NCI-H345 treated with DMSO at 0.1 percent for 48 hours (cell line): Measurements from ENCODE around the gene PXDN.

ENCODE experiments used
- DNase-seq: peaks from one replicate; lab custom pipeline; 2025; ENCODE audit not compliant: unreplicated experiment; lab: John Stamatoyannopoulos, UW

The PXDN gene

DNA sequence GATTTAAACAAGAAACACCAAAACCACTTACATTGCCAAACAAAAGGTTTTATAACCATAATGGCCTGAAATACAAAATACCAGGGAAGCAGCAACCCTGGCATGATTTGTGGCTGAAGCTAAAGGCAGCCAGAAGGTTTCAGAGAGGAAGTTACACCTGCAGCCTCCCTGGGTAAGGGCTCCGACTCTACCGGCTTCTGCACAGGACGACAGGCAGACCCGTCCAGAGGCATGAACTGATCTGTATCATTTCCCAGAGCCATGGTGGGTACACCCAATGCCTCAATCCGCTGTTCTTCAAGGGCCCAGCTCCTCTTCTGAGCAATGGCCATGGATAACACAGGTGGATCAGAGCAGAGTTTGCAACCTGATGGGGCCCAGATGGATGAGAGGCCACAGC is 71.6 kb downstream of the PXDN start:
- DNase-seq = no peak

- no peak for DNase-seq
These were observed 72.4 kb downstream of the PXDN start for GRCh38 chr2:1671916-1672315.

DNA sequence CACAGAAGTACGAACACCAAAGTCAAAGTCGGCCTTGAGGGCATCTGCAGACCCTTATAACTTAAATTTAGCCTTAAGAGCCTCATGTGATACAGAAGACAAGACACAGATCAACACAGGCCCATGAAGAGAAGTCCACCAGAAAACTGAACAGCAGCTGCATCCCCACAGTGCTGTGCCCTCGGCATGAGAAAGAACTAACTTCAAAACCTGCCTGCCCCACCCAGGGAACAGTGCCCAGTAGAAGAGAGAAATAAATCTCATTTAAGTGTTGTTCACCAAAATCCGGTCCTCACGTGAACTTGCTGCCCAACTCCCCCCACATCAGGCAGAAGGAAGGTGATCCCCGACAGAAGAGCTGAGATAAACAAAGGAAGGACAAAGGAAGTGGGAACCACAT is 73.7 kb downstream of the PXDN start:
- no peak for DNase-seq

- DNase-seq = no peak
These were observed 78.4 kb downstream of the PXDN start for GRCh38 chr2:1665761-1666505.

- no peak for DNase-seq
These were observed 79.6 kb downstream of the PXDN start for GRCh38 chr2:1664698-1665097.

DNA sequence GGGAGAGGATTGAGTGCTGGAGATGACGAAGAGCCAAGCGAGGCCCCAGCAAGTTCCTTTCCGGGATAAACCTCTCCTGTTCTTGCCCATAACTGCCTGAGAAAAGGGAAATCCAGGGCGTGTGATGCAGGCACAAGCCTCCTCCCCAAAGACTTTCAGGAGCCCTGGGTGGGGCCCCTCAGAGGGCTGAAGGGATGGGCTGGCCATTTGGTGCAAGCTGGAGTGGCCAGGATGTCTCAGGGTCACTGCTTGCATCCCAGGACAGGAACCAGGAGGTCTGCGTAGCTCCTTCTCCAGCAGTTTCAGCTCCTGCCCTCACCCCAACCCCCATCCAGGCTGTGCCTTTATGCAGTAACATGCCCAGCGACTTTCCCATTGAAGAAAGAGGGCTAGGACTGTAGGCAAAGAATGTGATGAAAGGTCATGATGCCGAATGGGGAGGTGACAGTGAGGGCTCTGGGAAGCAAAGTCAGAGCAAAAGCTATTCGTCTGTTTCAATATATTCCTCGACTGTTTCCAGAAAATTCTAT is 80.2 kb downstream of the PXDN start:
- no peak for DNase-seq

DNA sequence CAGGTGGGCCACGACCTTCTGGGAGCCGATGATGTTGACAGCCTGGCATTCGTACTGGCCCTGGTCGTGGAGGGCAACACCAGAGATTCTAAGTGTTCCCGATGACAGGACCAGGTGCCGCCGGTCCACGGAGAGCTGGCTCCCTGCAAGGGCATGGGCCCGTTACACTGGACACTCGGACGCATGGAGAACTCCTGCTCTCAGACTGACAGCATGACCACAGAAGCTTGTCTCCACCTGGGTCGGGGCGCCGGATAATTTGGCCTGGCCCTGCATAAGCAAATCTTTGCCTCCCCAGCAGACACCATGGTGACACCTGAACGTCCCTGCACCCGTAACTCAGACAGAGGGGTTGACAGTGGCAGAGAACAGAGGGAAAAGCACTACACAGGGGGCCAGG is 80.7 kb downstream of the PXDN start:
- DNase-seq = no peak

DNA sequence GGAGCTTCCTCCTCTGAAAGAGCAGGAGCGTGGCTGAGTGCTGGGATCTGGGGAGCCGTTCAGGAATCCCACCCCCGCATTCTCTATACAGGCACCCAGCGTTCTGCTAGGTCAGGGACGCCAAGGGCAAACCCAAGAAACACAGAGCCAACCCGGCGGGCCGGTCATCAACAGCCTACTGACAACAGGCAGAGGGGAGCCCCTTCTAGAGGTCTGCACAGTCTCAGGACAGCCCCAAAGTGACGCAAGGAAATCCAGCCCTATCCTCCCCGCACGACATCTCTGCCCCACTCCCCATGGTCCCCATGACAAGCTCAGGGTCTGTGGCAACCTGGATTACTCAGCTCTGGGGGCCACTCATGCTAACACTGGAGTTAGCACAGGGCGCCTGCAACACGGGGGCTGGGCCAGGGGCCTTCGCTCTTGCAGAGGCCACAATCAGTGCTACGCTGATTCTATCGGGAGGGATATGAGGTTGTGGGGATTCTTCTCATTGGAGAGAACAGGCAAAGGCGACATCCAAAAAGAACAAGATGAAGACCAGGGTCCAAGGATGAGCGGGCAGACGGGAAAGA is 81.6 kb downstream of the PXDN start:
- DNase-seq = no peak

- DNase-seq = no peak
These were observed 82.3 kb downstream of the PXDN start for GRCh38 chr2:1661891-1662605.

GRCh38 chr2:1660656-1661640 is 83.4 kb downstream of the PXDN start:
- no peak for DNase-seq

DNA sequence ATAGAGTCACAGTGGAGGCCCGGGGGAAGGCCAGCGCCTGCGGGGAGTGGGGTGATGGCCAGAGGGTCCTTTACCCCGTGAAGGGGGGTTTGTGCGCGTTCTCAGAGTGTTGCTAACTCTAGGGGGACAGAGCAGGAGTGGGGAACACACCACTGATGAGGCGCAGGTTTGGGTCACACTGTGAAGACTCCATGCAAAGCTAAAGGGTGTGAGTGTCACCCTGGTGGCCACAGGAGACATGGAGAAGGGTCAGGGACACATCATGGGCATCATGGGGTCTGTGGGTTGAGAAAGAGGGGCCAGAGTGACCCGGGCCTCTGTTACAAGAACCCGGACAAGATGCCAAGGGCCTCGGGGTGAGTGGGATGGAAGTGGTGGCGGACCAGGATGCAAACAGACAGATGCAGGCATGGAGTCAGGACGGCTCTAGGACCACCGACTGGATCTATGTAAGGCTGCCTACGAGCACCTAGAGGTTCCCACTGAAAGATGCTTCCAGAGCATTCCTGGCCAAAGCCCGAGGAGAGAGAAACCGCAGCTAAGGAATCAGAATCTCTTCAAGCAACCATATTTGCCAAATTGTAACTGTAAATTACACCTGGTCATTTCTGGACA is 84.3 kb downstream of the PXDN start:
- DNase-seq = no peak

DNA sequence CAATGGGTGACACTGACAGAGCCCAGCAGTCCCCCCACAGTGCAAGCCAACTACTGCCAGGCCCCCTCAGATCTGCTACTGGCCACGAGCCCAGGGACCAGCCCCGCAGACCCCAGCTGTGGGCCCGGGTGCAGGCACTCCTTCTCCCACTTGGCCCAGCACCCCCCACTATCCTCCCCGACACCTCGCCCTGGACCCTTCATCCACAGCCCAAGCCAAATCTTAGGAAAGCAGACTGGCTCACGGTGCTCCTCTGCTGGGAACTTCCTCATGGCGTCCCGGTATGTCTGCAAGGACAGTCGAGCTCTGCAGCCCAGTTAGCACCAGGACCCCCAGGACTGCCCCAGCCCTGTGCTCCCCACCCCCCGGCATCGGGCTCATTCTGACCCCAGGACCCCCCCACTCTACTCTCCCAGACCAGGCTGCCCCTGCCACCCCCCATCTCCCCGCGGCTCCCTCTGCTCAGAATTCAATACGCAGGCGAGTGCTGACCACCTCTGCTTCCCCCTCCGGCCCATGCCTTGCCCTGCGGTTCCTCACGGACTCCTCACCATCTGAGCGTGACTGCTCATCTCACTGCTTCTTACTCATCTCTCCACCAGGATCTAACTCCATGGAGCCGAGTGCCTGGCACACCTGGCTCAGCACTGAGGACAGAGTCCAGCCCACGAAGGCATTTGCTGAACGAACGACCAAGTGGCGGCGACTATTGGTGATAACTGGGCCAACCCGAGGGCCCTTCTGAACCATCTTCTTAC is 85.7 kb downstream of the PXDN start:
- DNase-seq = no peak

DNA sequence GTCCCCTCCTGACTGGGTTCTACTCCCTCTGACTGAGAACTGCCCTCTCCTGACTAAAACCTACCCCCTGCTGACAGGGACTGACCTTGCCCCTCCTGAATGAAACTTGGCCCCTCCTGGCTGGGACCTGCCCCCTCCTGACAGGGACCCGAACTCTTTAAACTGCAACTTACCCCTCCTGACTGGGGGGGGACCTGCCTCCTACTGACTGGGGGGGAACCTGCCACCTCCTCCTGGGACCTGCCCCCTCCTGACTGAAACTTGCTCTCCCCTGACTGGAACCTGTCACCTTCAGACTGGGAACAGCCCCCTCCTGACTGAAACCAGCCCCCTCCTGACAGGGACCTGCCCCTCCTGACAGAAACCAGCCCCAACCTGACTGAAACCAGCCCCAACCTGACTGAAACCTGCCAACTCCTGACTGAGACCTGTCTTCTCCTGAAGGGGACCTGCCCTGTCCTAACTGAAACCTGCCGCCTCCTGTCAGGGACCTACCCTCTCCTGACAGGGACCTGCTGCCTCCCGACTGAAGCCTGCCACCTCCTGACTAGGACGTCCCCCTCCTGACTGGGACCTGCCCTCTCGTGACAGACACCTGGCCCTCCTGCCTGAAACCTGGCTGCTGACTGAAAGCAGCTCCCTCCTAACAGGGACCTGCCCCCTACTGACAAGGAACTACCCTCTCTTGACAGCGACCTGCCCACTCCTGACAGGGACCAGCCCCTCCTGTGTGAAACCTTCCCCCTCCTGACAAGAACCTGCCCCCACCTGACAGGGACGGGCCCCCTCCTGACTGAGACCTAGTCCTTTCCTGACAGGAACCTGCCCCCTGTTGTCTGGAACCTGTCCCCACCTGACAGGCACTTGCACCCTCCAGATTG is 87.1 kb downstream of the PXDN start:
- no peak for DNase-seq

- no peak for DNase-seq
These were observed 87.9 kb downstream of the PXDN start for GRCh38 chr2:1656326-1656960.

GRCh38 chr2:1655461-1655860 is 88.9 kb downstream of the PXDN start:
- DNase-seq = no peak

GRCh38 chr2:1654696-1655374 is 89.5 kb downstream of the PXDN start:
- no peak for DNase-seq

- DNase-seq = no peak
These were observed 90.2 kb downstream of the PXDN start for GRCh38 chr2:1653956-1654695.
